Lung microvascular endothelial cell (primary cell): Measurements from ENCODE around the gene SGSM1. TPM values are rescaled to one million over a fixed set of nuclear protein-coding genes. Genes with fewer than 3 reads are reported as not detected.

Experiments
- DNase-seq, 2 donors: peaks; one replicate each; pipeline versions ENCODE4 v3.0.0 to v3.0.0-alpha.2; 2010; ENCODE audit warnings: low read depth in 2 of 2
- total RNA-seq: library from RNA; depleted of rRNA; stranded (reverse); fragments of >200 nt; gene quantifications from 2 replicates; pipeline ENCODE4 v1.2.1, GENCODE V29; 2014

The SGSM1 gene
- total RNA-seq, 1 donor from 2014 or later: 4.2 TPM

DNA sequence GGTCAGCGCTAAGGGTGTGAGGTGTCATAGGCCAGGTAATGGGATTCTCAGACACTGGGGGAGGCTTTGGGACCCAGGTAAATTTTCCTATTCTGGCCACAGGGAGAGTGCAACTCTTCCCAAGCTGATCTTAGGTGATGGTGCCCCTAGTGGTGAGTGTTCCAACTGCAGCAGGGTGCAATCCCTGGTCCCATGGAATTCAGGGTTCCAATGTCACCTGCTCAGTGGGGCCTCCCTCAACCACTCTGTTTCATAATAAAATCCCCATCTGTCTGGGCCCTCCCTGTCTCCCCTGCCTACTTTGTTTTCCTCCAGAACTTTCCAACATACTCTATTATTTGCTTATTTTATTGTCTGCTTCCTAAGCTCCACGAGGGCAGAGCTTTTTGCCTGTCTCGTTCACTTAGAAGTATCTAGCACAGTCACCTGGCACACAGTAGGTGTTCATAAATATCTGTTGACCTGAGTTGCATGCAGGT lies 2.9 kb upstream of the SGSM1 start:
- DNase-seq: peak; percentile 46 to 67

DNA sequence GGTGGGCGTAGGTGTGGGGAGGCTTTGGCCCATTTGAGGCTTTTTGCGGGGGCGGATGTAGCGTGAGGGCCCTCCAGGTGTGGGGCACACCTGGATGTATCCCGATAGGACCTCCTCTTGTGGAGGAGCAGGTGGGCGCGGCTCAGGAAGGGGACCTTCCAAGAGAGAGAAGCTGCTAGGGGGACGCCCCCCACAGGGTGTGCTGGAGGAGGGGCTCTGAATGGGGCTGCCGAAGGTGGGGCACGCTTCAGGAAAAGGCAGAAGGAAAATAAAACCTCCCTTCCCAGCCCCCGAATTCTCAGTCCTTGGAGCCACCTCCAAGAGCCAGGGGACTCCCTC lies 621 bp downstream of the SGSM1 start:
- DNase-seq: no peak

DNA sequence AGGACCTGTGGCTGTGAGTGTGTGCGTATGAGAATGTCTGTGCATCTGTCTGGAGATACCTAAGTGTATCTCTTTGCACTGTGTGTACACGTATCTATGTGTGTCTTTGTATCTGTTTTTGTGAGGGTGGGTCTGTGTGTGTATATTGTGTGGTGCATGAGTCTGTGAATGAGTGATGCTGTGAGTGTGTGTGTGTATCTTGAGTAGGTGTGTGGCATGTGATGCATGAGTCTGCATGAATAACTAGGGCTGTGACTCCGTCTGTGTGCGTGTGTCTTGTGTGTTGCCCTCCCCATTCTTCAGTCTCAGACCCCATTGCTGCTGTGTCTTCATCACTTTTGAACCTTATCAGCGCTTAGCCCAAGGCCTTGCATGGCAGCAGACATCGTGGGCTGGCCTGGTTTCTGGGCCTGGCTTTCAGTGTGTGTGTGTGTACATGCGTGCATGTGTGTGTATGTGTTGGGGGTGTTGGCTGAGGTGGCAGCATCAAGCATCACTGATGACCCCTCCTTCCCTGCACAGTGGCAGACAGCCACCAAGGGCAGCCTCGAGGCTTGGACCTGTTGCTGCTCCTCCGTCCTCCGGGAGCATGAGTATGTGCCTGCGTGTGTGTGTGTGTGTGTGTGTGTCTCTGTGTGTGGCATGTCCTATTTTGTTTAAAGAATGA lies 1.4 kb downstream of the SGSM1 start:
- DNase-seq: peak in 1 of 2 donors; percentile 20

DNA sequence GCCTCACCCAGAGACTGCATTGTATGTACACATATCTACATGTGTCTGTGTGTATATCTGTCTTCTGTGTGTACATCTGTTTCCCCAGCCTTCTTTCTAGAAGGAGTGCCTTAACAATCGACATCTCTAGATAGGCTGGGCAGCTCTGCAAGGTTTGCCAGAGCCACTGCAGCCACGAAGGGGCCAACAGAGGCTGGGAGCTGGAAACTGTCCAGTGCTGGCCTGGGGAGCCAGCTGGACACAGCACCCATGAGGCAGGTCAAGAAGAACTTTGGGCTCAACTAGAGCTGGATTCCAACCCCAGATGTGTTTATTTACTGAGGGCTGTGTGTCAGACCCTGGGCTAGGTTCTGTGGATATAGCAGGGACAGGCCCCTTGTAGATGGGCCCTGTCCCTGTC lies 3.3 kb downstream of the SGSM1 start:
- DNase-seq: no peak

DNA sequence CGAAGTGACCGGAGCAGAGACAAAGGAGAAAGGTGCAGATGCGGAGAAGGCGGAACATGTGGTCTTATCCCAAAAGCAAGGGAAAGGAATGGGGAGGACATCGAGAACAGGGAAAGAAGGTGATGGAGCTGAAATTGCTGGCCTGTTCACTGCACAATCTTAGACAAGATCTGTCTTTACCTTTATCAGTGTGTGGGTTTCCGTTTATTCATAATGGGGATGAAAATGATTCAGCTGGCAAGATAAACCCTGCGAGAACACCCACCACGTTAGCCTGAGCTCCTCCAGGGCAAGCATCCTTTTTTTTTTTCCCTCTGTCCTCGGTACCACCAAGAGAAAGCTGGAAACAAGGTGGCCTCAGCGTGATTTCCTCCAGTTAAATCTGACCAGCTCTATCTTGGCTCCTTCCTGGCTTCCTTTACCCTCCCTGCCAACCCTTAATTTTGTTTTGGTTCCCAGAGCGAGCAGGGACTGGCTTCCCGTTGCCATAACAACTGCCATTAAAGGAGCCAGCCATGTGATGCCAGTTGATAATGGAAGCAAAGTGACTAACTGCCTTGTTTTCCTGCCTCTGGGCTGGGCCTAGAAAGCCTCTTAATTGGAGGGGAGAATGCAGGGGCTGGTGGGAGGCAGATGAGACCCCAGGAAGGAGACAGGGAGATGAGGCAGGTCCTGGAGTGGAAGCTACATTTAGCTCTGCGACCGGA lies 4.2 kb downstream of the SGSM1 start:
- peak in 1 of 2 donors; percentile 59 for DNase-seq

DNA sequence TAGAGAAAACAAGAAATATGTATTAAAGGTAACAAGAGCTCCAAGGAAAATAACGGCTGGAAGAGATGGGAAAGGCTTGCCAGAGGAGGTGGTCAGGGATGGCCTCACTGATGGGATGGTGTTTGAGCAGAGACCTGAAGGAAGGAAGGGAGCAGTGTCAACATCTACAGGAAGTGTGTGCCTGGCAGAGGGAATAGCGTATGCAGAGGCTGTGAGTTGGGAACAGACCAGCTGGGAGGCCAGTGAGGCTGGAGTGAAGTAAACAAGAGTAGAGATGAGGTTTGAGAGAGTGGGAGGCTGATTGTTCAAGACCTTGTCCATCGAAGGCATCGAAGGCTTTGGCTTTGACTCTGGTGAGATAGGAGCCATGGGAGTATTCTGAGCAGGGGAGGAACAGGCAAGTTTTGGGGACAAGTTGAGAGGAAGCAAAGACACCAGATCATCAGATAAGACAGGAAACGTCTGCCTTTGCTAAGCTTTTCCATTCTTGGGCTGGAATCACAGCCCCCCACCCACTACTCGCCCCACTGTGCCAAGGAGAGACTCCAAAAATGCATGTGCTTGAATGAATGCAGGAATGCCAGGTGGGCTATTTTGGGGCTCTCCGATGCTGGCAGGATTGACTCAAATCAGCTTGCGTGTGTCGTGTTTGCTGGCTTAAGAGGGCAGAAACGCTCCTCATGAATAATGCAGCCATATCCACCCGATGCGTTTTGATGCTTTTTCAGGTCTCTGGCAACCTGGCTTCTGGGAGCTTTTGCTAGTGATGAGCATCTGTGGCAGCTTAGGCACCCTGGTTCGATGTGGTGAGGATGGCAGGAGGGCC lies 7.2 kb downstream of the SGSM1 start:
- DNase-seq: peak in 1 of 2 donors; percentile 54

DNA sequence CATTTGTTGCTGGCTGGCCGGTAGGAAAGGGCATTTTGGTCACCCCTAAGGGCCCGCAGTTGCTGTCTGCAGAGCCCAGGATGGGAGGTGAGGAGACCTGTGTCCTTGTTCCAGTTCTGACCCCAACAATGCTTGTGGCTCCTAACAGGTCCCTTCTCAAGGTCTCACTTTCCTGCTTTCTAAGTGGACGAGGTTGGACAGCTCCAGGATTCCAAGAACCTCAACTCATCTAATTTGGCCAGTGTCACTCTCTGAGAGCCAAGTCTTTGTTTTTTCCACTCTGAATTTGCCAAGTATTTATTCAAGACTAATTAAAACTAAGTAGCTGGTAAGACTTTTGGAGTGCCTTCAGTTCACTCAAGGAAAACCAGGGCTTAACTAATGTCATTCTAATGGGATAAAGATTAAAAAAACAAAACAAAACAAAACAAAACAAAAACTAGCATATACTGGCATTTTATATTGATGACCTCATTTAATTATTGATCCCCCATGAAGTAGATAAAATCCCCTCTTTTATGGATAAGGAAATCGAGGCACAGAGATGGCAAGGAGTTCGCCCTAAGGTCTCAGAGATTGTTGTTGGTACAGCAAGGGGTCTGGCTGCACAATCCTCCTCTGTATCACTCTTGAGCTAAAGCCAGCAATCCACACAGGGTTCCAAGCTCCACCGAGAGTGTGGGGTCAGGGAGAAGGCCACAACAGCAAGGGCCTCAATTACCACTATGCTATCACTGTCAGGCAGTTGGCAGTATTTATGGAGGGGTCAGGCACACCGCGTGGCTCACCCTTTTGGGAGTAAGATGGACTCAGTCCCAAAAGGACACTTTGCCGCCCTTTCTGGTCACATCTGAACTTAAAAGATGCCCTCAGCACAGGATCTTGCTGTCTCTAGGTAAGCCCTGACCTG lies 8.1 kb downstream of the SGSM1 start:
- no peak for DNase-seq

DNA sequence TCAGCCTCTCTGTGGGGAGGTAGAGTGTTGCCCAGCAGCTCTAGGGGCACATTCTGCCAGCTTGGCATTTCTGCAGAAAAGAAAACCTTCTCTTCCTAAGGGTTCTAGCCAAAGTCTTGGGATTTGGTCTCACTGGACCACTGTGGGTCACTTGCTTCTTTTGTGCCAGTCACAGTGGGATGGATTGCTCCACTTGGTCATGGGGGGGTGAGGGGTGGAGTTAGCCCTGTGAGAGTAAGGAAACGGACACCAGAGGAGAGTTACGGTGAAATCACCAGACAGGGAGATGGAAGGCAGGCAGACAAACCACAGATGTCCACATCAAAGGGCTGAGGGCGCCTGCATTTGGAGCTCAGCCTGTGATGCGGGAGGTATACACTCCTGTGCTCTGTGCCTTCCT lies 10.8 kb downstream of the SGSM1 start:
- DNase-seq: no peak

DNA sequence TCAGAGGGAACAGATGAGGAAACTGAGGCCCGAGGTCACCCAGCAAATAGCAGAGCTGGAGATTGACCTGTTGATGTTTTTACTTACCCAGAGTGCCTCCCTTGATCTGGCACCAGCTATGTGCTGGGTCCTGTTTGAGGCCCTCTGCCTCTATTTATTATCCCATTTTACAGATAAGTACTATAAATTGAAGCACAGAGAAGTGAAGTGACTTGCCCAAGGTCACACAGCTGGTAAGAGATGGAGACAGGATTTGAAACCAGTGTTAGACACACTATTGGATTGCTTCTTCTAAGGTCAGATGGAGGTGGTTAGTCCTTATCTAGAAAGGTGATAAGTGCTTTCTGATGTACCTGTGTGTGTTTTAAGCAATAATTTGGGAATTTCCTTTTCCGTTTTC lies 13.5 kb downstream of the SGSM1 start:
- no peak for DNase-seq

DNA sequence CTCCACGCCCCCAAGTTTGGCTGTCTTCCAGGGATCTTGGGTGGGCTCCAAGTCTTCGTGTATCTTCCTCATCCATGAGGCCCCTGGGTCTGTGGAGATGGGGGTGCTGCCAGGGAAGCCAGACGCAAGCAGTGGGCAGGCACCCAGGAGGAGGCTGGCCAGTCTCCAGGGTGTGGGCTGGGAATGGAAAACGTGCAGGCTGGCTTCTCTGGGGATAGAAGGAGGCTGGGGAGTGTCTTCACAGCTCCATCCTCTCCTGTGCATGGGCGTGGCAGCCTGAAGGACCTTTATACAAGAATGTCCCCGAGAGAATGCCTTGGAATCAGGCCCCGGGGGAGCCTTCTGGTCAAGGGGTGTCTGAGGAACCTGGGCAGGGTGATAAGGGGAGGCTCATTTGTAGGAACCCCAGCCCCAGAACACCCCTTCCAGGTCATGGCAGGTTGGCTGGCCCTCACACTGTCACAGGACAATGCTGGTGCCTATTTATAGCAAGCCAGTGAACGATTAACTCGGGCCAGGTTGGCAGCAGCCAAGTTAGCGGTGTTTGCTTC lies 14.0 kb downstream of the SGSM1 start:
- no peak for DNase-seq

DNA sequence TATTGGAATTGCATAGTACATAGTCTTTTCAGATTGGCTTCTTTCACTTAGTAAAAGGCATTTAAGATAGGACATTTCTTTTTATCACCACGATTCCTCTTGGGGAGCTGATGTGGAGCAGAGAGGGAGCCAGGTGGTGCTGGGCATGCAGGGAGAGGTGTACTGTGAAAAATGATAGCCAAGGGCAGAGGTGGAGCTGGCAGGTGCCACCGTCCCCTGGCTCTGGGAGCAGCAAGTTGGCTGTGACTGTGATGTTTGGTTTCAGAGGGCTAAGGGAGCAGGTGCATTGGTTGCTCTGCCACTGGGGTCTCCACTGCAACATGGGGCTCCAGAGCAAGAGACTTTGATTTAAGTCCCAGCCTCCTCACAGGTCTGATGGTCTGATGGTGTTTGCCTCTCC lies 16.5 kb downstream of the SGSM1 start:
- no peak for DNase-seq

- no peak for DNase-seq
Observed at GRCh38 chr22:24823787-24824186, 17.8 kb downstream of the SGSM1 start.

DNA sequence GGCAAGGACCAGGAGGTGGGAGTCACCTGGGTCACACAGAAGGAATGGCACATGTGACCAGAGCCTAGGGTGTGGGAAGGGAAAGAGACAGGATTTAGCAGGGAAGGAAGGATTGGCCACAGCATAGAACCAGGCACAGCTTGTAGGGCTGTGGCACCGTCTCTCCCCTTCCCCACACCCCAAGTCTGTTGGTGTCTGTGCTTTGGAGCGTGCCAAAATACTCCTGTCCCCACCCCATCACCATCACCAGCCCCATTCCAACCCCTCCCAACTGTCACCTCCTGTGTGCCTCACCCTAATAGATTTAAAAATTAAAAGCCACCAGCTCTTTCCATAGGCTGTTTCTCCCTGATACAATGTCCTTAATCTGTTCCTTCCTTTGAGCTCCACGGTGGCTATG lies 18.2 kb downstream of the SGSM1 start:
- DNase-seq: no peak

- DNase-seq: no peak
Observed at GRCh38 chr22:24824915-24825314, 18.9 kb downstream of the SGSM1 start.

GRCh38 chr22:24826710-24827285 lies 20.8 kb downstream of the SGSM1 start:
- no peak for DNase-seq

- DNase-seq: no peak
Observed at GRCh38 chr22:24827296-24827695, 21.3 kb downstream of the SGSM1 start.

DNA sequence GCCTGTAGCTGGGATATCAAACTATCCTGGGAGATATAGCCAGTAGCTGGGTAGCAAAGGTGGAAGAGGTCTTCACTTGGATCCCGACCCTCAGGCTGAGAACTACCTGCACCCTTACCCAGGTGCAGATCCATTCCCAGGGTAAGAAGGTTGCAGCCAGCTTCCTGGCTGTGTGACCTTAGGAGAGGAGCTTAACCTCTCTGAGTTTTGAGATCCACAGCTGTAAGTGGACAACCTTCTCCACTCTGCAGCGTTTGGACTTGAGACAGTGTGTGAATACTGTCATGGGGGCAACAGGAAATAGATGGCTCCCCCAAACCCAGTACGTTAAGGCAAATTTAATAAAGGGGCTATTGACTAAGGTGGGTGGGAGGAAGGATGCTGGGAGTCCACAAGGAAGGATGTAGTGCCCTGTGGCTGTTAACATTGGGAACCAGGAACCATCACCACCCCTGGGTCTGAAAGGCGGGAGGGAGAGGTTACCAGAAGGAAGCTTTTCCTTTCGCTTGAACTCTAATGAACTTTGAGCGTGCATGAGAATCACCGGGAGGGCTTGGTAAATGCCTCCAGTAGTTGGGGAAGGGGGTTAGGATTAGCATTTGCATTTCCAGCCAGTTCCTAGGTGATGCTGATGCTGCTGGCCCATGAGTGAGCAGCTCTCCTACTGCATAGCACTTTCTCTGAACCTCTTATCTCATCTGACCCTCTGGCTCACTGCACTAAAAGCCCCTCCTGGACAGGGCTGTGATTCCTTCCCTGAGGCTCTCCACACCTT lies 24.4 kb downstream of the SGSM1 start:
- no peak for DNase-seq

DNA sequence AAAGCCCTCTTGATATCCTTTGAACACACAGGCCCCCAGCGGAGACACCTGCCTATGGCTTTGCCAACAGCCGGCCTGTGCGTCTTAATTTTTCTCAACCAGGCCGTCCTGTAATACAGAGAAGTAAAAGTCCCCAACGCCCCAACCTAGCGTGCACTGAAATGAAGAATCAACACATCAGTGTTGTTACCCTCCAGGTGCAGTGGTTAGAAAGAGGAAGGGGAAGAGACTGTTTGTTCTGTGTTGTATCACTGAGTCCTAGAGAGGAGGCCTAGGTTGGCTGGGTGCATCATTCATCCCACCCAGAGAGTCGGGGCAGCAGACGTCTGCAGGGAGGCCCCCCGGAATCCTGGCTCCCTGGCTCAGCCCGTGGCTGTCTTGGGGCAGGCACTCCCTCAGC lies 25.7 kb downstream of the SGSM1 start:
- DNase-seq: no peak

- no peak for DNase-seq
Observed at GRCh38 chr22:24833881-24834495, 28.0 kb downstream of the SGSM1 start.
